HG03432 (cell line): ENCODE measurements around the gene PLAC8L1.
"Not testable (repeated sequence)": the region's sequence is repeated elsewhere in the genome, so short reads cannot be mapped to it uniquely, and the experiment has no call there.

Source experiments
- ATAC-seq: cut with Tn5 transposase; IDR thresholded peaks from one replicate; pipeline ENCODE4 v1.9.1; 2021; ENCODE audit warnings: mild to moderate bottlenecking, moderate library complexity; ENCODE audit not compliant: unreplicated experiment

Gene PLAC8L1

DNA sequence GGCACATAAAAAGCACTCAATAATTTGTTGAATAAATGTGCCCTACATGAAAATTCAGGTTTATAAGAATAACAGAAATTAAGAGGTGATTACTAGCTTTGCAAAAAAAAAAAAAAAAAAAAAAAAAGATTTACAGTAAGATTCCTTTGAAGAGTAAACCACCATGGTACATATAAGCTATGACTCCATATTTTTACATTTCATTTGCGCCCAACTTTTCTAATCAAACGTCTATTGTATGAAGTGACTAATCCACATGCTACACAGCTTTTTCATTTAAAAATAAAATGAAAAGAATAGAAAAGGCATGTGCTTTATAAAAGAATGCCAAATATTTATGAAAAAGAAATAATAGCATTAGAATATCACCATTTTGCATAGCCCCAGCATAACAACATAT, at the start of gene PLAC8L1:
Gene PLAC8L1, minus strand, starts transcription at position 101 of the 400 bp plus-strand sequence. CDS start 1,266 bp downstream, outside the sequence.
- no peak for ATAC-seq

- ATAC-seq = no peak
Measured at GRCh38 chr5:146151970-146152369, 46.6 kb upstream of the PLAC8L1 start.

- ATAC-seq = no peak
Measured at GRCh38 chr5:146137967-146138403, 32.6 kb upstream of the PLAC8L1 start.

DNA sequence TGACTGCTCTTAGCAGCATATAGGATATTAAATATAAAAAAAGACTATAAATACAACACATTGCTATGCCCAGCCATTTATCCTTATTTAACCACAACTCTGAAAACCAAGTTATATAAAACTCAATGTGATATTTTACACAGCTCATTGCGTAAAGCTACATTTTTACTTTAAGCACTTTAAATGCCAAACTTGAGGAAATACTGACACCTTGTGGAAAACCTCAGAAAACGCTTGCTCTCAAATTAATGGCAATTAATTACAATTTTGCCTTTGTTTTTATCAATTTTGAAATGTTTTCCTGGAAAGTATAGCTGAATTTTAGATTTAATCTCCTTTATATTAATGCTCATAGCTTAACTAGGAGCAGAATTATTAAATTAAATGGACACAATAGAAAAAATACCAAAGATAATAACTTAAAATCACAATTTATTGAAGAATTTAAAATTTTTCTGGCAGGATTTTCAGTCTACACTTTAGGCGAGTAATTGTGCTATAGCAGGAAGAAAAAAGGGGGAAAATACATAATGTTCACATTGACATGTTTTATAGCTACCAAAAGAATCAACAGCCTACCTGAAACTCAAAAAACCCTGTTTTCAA, 25.2 kb upstream of the PLAC8L1 start:
- ATAC-seq = no peak

- ATAC-seq = no peak
Measured at GRCh38 chr5:146126068-146126467, 20.7 kb upstream of the PLAC8L1 start.

- no peak for ATAC-seq
Measured at GRCh38 chr5:146124580-146124979, 19.2 kb upstream of the PLAC8L1 start.

- ATAC-seq = not testable (repeated sequence)
Measured at GRCh38 chr5:146121451-146121850, 16.1 kb upstream of the PLAC8L1 start.

DNA sequence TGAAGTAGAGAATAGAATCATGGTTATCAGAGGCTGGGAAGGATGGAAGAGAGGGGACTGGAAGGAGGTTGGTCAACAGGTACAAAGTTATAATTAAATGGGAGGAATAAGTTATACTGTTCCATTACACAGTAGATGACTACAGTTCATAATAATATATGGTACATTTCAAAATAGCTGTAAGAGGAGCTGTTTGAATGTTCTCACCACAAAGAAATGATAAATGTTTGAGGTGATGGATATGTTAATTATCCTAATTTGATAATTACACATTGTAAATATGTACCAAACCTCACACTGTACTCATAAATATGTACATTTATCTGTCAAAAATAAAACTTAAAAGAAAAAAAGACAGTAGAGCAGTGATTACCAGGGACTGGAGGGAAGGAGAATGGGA, 12.9 kb upstream of the PLAC8L1 start:
- no peak for ATAC-seq

- not testable (repeated sequence) for ATAC-seq
Measured at GRCh38 chr5:146117216-146117615, 11.8 kb upstream of the PLAC8L1 start.

GRCh38 chr5:146116361-146116760, 11.0 kb upstream of the PLAC8L1 start:
- ATAC-seq = no peak

GRCh38 chr5:146112476-146112875, 7.1 kb upstream of the PLAC8L1 start:
- no peak for ATAC-seq

DNA sequence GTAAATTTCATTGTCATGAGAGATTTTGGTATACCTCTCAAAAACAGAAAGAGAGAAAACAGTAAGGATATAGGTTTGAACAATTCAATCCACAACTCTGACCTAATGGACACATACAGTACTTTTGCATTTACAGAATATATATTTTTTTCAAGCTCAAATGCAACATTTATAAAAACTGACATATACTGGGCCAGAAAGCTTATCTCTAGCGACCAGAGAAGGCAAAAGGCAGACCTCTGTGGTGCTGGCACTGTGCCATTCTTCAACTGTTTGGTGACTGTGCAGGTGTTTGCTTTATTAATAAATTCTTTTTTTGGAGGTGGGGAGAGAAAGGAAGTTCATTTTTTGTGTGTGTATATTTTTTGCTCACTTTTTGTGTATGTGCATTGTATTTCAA, 6.0 kb upstream of the PLAC8L1 start:
- ATAC-seq = no peak

- no peak for ATAC-seq
Measured at GRCh38 chr5:146109379-146109778, 4.0 kb upstream of the PLAC8L1 start.

DNA sequence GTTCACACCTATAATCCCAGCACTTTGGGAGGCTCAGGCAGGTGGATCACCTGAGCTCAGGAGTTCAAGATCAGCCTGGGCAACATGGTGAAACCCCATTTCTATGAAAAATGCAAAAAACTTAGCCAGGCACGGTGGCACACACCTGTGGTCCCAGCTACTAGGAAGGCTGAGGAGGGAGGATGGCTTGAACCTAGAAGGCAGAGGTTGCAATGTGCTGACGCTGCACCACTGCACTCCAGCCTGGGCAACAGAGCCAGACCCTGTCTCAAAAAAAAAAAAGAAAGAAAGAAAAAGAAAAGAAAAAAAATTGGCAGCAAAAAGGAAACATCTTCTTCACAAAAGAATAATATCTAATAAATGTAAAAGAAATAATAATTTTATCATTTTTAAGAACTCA, 3.5 kb upstream of the PLAC8L1 start:
- not testable (repeated sequence) for ATAC-seq

GRCh38 chr5:146107901-146108300, 2.5 kb upstream of the PLAC8L1 start:
- ATAC-seq = no peak

DNA sequence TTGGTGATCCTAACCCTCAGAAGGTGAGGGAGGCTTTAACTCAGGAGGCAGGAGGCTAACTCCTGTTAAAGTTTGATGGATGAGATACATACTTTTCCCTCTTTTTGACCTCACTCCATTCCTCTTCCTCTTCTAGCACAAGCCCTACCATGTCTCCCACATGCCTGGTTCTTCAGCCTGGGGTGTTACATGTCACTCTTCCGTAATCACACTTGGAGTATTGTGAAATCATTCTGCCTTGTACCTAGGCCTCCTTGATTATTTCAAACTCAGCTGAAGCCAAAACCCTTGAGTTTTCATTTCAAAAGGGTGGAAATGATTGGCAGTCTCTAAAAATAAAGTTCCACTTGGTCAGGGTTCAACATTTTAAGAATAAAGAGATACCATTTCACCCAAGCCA, 1.8 kb downstream of the PLAC8L1 start:
- ATAC-seq = no peak

- ATAC-seq = no peak
Measured at GRCh38 chr5:146101646-146102045, 3.7 kb downstream of the PLAC8L1 start.

DNA sequence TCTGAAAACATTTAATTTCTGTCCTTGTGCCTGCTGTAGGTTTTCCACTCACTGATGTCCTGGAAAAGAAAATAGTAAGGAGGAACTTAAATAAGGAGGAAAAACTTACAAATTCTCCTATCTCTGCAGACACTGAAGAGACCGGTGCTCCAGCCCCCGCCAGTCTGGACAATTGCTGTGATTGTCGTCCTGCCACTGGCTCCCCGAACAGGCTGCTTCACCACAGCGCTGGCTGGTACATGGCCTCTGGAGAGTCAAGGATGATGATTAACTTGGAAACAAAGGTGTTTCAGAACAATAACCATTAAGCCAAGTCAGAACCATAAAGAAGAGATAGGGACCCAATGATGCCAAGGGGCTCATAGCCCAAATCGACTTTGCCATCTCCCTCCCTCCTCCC, 7.3 kb downstream of the PLAC8L1 start:
- ATAC-seq = no peak

GRCh38 chr5:146091881-146092280, 13.5 kb downstream of the PLAC8L1 start:
- ATAC-seq = no peak

DNA sequence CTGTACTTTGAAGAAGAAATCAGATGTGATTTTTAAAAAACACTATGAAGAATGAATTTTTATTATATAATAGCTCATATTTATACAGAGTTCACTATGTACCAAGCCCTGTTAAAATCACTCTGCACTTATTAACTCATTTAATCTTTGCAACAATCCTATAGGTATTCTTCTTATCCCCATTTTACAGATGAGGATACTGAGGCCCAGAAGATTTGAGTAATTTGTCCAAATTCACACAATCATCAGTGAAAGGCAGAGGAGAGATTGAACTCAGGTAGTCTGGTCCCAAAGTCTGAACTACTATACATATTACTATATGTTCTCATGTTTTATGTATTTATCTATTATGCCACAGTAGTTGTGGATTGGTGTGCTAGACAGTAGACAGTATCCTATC, 16.1 kb downstream of the PLAC8L1 start:
- no peak for ATAC-seq

GRCh38 chr5:146088098-146088497, 17.3 kb downstream of the PLAC8L1 start:
- ATAC-seq = no peak

GRCh38 chr5:146084376-146084775, 21.0 kb downstream of the PLAC8L1 start:
- ATAC-seq = no peak

DNA sequence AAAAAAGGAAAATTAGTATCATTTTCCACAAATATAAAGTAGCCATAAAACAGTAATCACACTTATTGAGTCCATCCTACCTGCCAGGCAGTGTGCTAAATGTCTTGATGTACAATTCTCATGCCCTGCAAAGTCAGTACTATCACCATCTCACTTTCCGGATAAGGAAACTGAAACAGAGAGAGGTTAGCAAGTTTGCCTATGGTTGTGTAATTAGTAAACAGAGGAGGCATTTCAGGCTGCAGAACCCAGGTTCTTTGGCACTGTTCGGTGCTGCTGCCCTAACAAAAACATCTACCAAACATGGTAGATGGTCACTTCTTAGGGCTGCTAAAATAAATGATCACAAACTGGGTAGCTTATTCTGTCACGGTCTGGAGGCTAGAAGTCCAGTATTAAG, 22.6 kb downstream of the PLAC8L1 start:
- ATAC-seq = peak; percentile 88
